AG20443 (cell line): ENCODE measurements around the gene TXK.

Experiments used
- DNase-seq: peaks from one replicate; pipeline ENCODE4 v3.0.0; 2012; ENCODE audit warnings: low spot score, mixed read lengths

Gene TXK

GRCh38 chr4:48103483-48104139 lies 30.4 kb downstream of the TXK start:
- DNase-seq: no peak

- no peak for DNase-seq
These were observed 31.7 kb downstream of the TXK start for GRCh38 chr4:48102303-48102702.

- no peak for DNase-seq
These were observed 33.8 kb downstream of the TXK start for GRCh38 chr4:48100256-48100655.

GRCh38 chr4:48095441-48095840 lies 38.6 kb downstream of the TXK start:
- DNase-seq: no peak

- no peak for DNase-seq
These were observed 40.0 kb downstream of the TXK start for GRCh38 chr4:48093991-48094416.

GRCh38 chr4:48090621-48091020 lies 43.4 kb downstream of the TXK start:
- no peak for DNase-seq

GRCh38 chr4:48085821-48086589 lies 48.0 kb downstream of the TXK start:
- DNase-seq: no peak

GRCh38 chr4:48082956-48083355 lies 51.1 kb downstream of the TXK start:
- DNase-seq: no peak

GRCh38 chr4:48081196-48081595 lies 52.9 kb downstream of the TXK start:
- DNase-seq: no peak

GRCh38 chr4:48079972-48080391 lies 54.1 kb downstream of the TXK start:
- DNase-seq: no peak

GRCh38 chr4:48078862-48079655 lies 55.0 kb downstream of the TXK start:
- DNase-seq: no peak

GRCh38 chr4:48078425-48078824 lies 55.6 kb downstream of the TXK start:
- DNase-seq: no peak

- no peak for DNase-seq
These were observed 59.4 kb downstream of the TXK start for GRCh38 chr4:48074657-48075056.

- no peak for DNase-seq
These were observed 60.4 kb downstream of the TXK start for GRCh38 chr4:48073567-48074103.

GRCh38 chr4:48071191-48071590 lies 62.9 kb downstream of the TXK start:
- no peak for DNase-seq

- no peak for DNase-seq
These were observed 65.0 kb downstream of the TXK start for GRCh38 chr4:48069026-48069425.

GRCh38 chr4:48068182-48068581 lies 65.9 kb downstream of the TXK start:
- DNase-seq: no peak

GRCh38 chr4:48067536-48067935 lies 66.5 kb downstream of the TXK start:
- no peak for DNase-seq

GRCh38 chr4:48065587-48066052 lies 68.4 kb downstream of the TXK start:
- DNase-seq: no peak

- DNase-seq: no peak
These were observed 69.7 kb downstream of the TXK start for GRCh38 chr4:48064349-48064748.

- DNase-seq: no peak
These were observed 75.2 kb downstream of the TXK start for GRCh38 chr4:48058617-48059530.
